CD4-positive, alpha-beta T cell treated with Interleukin-15 for 1 hour (primary cell): ENCODE results near the gene ACSS1.
A peak's percentile ranks its signal among the peaks of the same experiment; 100 is the strongest.
"Not testable (repeated sequence)": the region's sequence is repeated elsewhere in the genome, so short reads cannot be mapped to it uniquely, and the experiment has no call there.

Experiments used
- DNase-seq: peaks from one replicate; pipeline ENCODE4 v3.0.0-alpha.2; 2020

Gene ACSS1

GRCh38 chr20:25008388-25009217 lies 49.3 kb downstream of the ACSS1 start:
- DNase-seq = peak; percentile 5

GRCh38 chr20:25007491-25008305 lies 50.2 kb downstream of the ACSS1 start:
- no peak for DNase-seq

- DNase-seq = no peak
Measured at GRCh38 chr20:25006431-25007167, 51.3 kb downstream of the ACSS1 start.

- DNase-seq = no peak
Measured at GRCh38 chr20:25005661-25006060, 52.3 kb downstream of the ACSS1 start.

GRCh38 chr20:25005220-25005619 lies 52.7 kb downstream of the ACSS1 start:
- DNase-seq = no peak

- no peak for DNase-seq
Measured at GRCh38 chr20:25003002-25003401, 54.9 kb downstream of the ACSS1 start.

- not testable (repeated sequence) for DNase-seq
Measured at GRCh38 chr20:25001323-25001722, 56.6 kb downstream of the ACSS1 start.

GRCh38 chr20:25000268-25000801 lies 57.6 kb downstream of the ACSS1 start:
- DNase-seq = no peak

- DNase-seq = no peak
Measured at GRCh38 chr20:24999568-24999967, 58.4 kb downstream of the ACSS1 start.

GRCh38 chr20:24998631-24999445 lies 59.1 kb downstream of the ACSS1 start:
- no peak for DNase-seq

GRCh38 chr20:24998121-24998520 lies 59.8 kb downstream of the ACSS1 start:
- DNase-seq = no peak

- no peak for DNase-seq
Measured at GRCh38 chr20:24996449-24997377, 61.2 kb downstream of the ACSS1 start.

GRCh38 chr20:24995741-24996448 lies 62.0 kb downstream of the ACSS1 start:
- DNase-seq = no peak

GRCh38 chr20:24994470-24995368 lies 63.2 kb downstream of the ACSS1 start:
- DNase-seq = peak; percentile 80

- no peak for DNase-seq
Measured at GRCh38 chr20:24994186-24994465, 63.8 kb downstream of the ACSS1 start.

- no peak for DNase-seq
Measured at GRCh38 chr20:24993337-24994185, 64.4 kb downstream of the ACSS1 start.

GRCh38 chr20:24992487-24993205 lies 65.3 kb downstream of the ACSS1 start, which contains the start of gene APMAP:
Gene APMAP (minus strand): TSS chr20:24992751. CDS start chr20:24992688, 63 bp downstream.
- peak; percentile 95 for DNase-seq
